ENCODE measurements around the gene UBP1. TPM values are rescaled to one million over a fixed set of nuclear protein-coding genes. Genes with fewer than 3 reads are reported as not detected.
"Not testable (repeated sequence)": the region's sequence is repeated elsewhere in the genome, so short reads cannot be mapped to it uniquely, and the experiment has no call there.

Gene UBP1
- polyA plus RNA-seq, 4 donors: 82.5 to 116 (median 109) TPM

GRCh38 chr3:33437556-33438283 is 2.5 kb downstream of the UBP1 start:
- DNase-seq (ENCODE audit: low read depth in 4 of 4, low spot score in 3 of 4): peak in 1 of 4 donors; percentile 0

- DNase-seq (ENCODE audit: low read depth in 4 of 4, low spot score in 3 of 4): no peak
Measured at GRCh38 chr3:33433843-33434242, 6.4 kb downstream of the UBP1 start.

- DNase-seq (ENCODE audit: low read depth in 4 of 4, low spot score in 3 of 4): no peak
Measured at GRCh38 chr3:33430571-33430970, 9.6 kb downstream of the UBP1 start.

- no peak for DNase-seq (ENCODE audit: low read depth in 4 of 4, low spot score in 3 of 4)
Measured at GRCh38 chr3:33430061-33430460, 10.1 kb downstream of the UBP1 start.

- not testable (repeated sequence) for DNase-seq (ENCODE audit: low read depth in 4 of 4, low spot score in 3 of 4)
Measured at GRCh38 chr3:33429306-33429705, 10.9 kb downstream of the UBP1 start.

GRCh38 chr3:33428734-33429133 is 11.5 kb downstream of the UBP1 start:
- no peak for DNase-seq (ENCODE audit: low read depth in 4 of 4, low spot score in 3 of 4)

- no peak for DNase-seq (ENCODE audit: low read depth in 4 of 4, low spot score in 3 of 4)
Measured at GRCh38 chr3:33426630-33427317, 13.4 kb downstream of the UBP1 start.

- no peak for DNase-seq (ENCODE audit: low read depth in 4 of 4, low spot score in 3 of 4)
Measured at GRCh38 chr3:33426068-33426467, 14.1 kb downstream of the UBP1 start.

GRCh38 chr3:33425453-33425852 is 14.8 kb downstream of the UBP1 start:
- DNase-seq (ENCODE audit: low read depth in 4 of 4, low spot score in 3 of 4): no peak

GRCh38 chr3:33424606-33425452 is 15.4 kb downstream of the UBP1 start:
- DNase-seq (ENCODE audit: low read depth in 4 of 4, low spot score in 3 of 4): no peak

- DNase-seq (ENCODE audit: low read depth in 4 of 4, low spot score in 3 of 4): no peak
Measured at GRCh38 chr3:33420966-33421365, 19.2 kb downstream of the UBP1 start.

- no peak for DNase-seq (ENCODE audit: low read depth in 4 of 4, low spot score in 3 of 4)
Measured at GRCh38 chr3:33419948-33420347, 20.3 kb downstream of the UBP1 start.

GRCh38 chr3:33417066-33417673 is 23.0 kb downstream of the UBP1 start:
- no peak for DNase-seq (ENCODE audit: low read depth in 4 of 4, low spot score in 3 of 4)

- not testable (repeated sequence) for DNase-seq (ENCODE audit: low read depth in 4 of 4, low spot score in 3 of 4)
Measured at GRCh38 chr3:33410816-33411215, 29.4 kb downstream of the UBP1 start.

GRCh38 chr3:33403756-33404155 is 36.4 kb downstream of the UBP1 start:
- DNase-seq (ENCODE audit: low read depth in 4 of 4, low spot score in 3 of 4): no peak

- no peak for DNase-seq (ENCODE audit: low read depth in 4 of 4, low spot score in 3 of 4)
Measured at GRCh38 chr3:33402936-33403335, 37.3 kb downstream of the UBP1 start.

GRCh38 chr3:33401781-33402180 is 38.4 kb downstream of the UBP1 start:
- DNase-seq (ENCODE audit: low read depth in 4 of 4, low spot score in 3 of 4): no peak

- no peak for DNase-seq (ENCODE audit: low read depth in 4 of 4, low spot score in 3 of 4)
Measured at GRCh38 chr3:33398410-33398809, 41.8 kb downstream of the UBP1 start.

- DNase-seq (ENCODE audit: low read depth in 4 of 4, low spot score in 3 of 4): no peak
Measured at GRCh38 chr3:33395900-33396299, 44.3 kb downstream of the UBP1 start.

GRCh38 chr3:33394403-33395054 is 45.7 kb downstream of the UBP1 start:
- no peak for DNase-seq (ENCODE audit: low read depth in 4 of 4, low spot score in 3 of 4)

All from right renal pelvis (tissue), 4 donors.